ENCODE results near the gene XPO1.

DNA sequence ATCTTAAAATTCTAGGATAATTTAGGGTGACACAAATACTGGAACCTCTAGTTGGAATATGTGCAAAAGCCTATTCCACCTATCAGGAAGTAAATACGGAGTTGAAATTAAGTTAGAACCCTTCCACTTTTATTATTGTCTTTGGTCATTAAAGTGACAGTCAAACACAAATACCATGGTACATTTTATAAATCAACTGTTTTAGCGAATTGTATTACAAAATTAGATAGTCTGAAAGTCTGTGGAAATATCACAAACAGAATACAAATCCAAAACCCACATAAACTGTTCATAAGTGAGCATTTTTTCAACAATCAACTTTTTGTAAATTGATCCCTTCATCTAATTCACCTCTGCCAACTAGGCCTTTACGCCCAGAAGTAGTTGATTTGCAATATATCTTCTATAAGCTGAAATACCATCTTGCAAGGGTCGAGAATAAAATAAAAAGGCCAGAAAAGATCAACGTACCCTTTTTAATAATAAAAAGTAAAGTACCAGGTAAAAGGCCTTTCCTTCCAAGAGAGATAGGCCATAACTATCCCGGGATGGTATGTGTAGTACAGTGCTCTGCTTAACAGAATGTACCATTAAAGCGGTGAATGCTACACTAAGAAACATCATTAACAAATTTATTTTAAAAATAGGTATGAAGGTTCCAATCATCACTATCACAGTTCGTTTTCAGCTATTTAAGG lies 68.6 kb downstream of the XPO1 start:
- TF ChIP-seq POLR2AphosphoS5 (IDR thresholded peaks at IDR 0.05) (no peak), MXI1 (conservative IDR thresholded peaks at IDR 0.05; ENCODE audit: poor library complexity, severe bottlenecking) (no peak), EZH2 (IDR thresholded peaks at IDR 0.05; ENCODE audit: borderline replicate concordance, insufficient read depth, low read length, poor library complexity, severe bottlenecking) (no peak), RAD21 (conservative IDR thresholded peaks at IDR 0.05) (no peak), EP300 (conservative IDR thresholded peaks at IDR 0.05; ENCODE audit: poor library complexity, severe bottlenecking) (no peak)
- TF ChIP-seq, protein P1, sequence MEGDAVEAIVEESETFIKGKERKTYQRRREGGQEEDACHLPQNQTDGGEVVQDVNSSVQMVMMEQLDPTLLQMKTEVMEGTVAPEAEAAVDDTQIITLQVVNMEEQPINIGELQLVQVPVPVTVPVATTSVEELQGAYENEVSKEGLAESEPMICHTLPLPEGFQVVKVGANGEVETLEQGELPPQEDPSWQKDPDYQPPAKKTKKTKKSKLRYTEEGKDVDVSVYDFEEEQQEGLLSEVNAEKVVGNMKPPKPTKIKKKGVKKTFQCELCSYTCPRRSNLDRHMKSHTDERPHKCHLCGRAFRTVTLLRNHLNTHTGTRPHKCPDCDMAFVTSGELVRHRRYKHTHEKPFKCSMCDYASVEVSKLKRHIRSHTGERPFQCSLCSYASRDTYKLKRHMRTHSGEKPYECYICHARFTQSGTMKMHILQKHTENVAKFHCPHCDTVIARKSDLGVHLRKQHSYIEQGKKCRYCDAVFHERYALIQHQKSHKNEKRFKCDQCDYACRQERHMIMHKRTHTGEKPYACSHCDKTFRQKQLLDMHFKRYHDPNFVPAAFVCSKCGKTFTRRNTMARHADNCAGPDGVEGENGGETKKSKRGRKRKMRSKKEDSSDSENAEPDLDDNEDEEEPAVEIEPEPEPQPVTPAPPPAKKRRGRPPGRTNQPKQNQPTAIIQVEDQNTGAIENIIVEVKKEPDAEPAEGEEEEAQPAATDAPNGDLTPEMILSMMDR (IDR thresholded peaks at IDR 0.05; ENCODE audit: poor library complexity, severe bottlenecking), result no peak

All from neural cell (in vitro differentiated cells).